Measurements from ENCODE around the gene SBF2.

The SBF2 gene

DNA sequence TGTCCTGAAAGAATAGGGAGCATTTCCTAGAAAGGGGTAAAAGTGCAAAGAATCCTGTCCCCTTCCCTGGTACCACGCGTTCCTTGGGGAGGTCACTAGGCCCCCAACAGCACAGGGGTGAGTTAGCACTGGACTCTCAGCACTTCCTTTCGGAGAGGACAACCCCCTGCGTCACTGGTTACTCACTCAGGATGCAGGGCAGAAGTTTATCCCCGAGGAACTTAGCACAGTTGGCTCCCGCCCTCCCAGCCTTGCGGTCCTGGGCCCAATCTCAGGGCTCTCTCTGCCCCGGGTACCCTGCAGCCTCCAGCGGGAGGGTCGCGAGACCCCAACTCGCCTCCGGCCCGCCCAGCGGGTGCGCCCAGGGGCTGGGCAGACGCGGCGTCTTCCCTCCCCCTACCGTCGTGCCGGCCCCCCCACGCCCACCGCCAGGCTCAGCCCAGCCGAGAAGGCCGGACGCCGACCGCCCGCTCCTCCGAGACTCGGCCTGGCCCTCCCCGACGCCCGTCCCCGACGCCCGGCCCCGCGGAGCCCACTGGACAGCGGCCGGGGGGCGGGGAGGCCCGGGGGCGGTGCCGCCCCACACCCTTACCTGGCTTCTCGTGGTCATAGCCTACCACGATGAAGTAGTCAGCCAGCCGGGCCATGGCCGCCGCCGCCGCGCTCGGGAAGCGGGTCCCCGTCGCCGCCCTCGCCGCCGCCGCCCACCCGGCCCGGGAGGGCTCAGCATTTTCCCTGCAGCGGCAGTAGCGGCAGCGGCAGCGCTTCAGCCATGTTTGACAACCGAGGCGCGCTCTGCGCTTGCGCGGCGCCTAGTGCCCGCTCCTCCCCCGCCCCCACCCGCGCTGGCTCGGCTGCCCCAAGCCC, at the start of gene SBF2:
TSS of gene SBF2 (minus strand) at position 797 of the 867 bp plus-strand sequence. CDS start at position 647, 150 bp downstream.
- Mint-ChIP-seq H3K27me3 (peaks cover 64% of the 10 kb centered on the region), H3K4me1 (peaks cover 37% of the 10 kb centered on the region), H3K9me3 (no peaks in the 10 kb centered on the region), H3K4me3 (peak within 1 kb of the TSS; percentile 74), H3K36me3 (no peaks in the 10 kb centered on the region), H3K27ac (no peak within 1 kb of the TSS)
- DNase-seq, result peak; percentile 83
- CTCF ChIA-PET, result interaction anchor here (1.2 kb wide), 1 partner anchor 9 kb away, joined by 3 read pairs; no protein-coding TSS in a partner anchor

GRCh38 chr11:10338287-10338686, 44.3 kb upstream of the SBF2 start:
- DNase-seq, result no peak
- no peak overlapping the region for H3K27ac Mint-ChIP-seq
- CTCF ChIA-PET, result no interaction called here
- H3K27me3 Mint-ChIP-seq, result peaks cover 17% of the 10 kb centered on the region
- H3K4me1 Mint-ChIP-seq, result no peaks in the 10 kb centered on the region
- H3K9me3 Mint-ChIP-seq, result no peaks in the 10 kb centered on the region
- no peak overlapping the region for H3K4me3 Mint-ChIP-seq
- H3K36me3 Mint-ChIP-seq, result no peaks in the 10 kb centered on the region

DNA sequence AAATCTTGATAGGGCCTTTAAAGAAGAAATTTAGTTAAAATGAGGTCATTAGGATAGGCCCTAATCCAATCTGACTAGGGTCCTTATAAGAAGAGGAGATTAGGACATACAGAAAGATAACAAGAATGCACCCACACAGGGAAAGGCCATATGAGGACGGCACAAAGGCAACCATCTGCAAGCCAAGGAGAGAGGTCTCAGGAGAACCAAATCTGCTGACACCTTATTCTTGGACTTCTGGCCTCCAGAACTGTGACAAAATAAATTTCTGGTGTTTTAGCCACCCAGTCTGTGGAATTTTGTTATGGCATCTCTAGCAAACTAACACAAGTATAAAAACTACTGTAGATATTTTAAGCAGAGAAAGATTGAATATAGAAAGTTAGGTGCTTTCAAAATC, 39.5 kb upstream of the SBF2 start:
- H3K36me3 Mint-ChIP-seq, result no peaks in the 10 kb centered on the region
- no peak overlapping the region for H3K4me3 Mint-ChIP-seq

DNA sequence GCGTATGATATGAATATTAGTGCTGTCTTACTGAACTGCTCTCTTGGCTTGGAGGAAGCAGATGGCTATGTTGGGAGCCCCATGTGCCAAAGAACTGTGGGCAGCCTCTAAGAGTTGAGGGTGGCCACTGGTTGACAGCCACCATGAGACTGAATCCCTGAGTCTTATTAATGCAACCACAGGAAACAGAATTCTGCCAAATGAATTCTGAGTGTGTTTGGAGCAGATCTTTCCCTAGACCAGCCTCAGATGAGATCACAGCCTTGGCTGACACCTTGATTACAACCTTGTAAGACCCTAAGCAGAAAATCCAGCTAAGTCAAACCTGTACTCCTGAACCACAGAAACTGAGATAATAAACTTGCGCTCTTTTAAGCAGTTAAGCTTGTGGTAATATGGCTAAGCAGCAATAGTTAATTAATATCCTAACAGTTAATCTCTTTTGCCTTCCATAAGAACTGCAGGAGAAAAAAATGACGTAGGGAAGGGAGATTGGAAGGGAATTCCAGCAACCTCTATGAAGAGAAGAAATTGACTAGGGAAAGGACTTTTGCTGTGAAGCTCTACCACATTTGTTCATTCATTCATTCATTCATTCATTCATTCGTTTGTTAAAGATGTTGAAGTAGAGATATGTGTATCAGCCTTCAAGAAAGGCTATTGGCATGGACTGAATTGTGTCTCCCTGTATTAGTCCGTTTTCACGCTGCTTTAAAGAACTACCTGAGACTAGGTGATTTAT, 37.7 kb upstream of the SBF2 start:
- H3K9me3 Mint-ChIP-seq, result no peaks in the 10 kb centered on the region
- H3K36me3 Mint-ChIP-seq, result no peaks in the 10 kb centered on the region
- no peak for DNase-seq
- H3K27ac Mint-ChIP-seq, result no peak overlapping the region
- CTCF ChIA-PET, result interaction anchor here (1.0 kb wide), 1 partner anchor 35 kb away, joined by 4 read pairs; no protein-coding TSS in a partner anchor
- no peaks in the 10 kb centered on the region for H3K4me1 Mint-ChIP-seq
- no peak overlapping the region for H3K4me3 Mint-ChIP-seq
- H3K27me3 Mint-ChIP-seq, result peaks cover 15% of the 10 kb centered on the region

More for the DNA sequence above, 39.5 kb upstream of the SBF2 start:
- no peak for DNase-seq
- H3K27ac Mint-ChIP-seq, result no peak overlapping the region
- no peaks in the 10 kb centered on the region for H3K9me3 Mint-ChIP-seq
- no peaks in the 10 kb centered on the region for H3K4me1 Mint-ChIP-seq
- CTCF ChIA-PET, result no interaction called here
- peaks cover 5% of the 10 kb centered on the region for H3K27me3 Mint-ChIP-seq

DNA sequence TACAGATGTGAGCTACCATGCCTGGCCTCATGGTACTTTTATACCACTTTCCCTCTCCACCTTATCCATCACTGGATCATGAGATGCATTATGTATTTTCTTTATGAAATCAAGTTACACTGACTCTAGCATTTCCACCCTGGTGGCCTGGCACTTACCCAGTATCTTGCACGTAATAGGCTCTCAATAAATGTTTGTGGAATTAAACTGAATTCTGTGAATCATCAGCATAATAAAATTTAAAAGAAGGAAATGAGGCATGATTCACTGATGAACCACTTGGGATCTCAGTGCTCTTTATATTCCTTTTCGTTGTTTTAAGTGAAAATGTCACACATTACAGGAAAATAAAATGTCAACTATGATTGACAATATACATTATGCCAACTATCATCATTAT, 35.9 kb upstream of the SBF2 start:
- no peaks in the 10 kb centered on the region for H3K36me3 Mint-ChIP-seq
- DNase-seq, result no peak
- no peaks in the 10 kb centered on the region for H3K4me1 Mint-ChIP-seq
- H3K4me3 Mint-ChIP-seq, result no peak overlapping the region
- peaks cover 16% of the 10 kb centered on the region for H3K27me3 Mint-ChIP-seq
- H3K27ac Mint-ChIP-seq, result no peak overlapping the region
- no peaks in the 10 kb centered on the region for H3K9me3 Mint-ChIP-seq
- CTCF ChIA-PET, result no interaction called here

DNA sequence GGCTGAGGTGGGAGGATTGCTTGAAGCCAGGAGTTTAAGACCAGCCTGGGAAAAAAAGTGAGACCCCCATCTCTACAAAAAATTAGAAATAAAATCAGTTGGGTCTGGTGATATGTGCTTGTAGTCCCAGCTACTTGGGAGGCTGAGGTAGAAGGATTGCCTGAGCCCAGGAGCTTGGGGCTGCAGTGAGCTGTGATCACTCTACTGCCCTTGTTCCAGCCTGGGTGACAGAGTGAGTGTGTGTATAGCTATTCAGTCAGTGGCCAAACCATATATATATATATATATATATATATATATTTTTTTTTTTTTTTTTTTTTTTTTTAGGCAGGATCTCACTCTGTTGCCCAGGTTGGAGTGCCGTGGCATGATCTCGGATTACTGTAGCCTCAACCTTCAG, 35.3 kb upstream of the SBF2 start:
- Mint-ChIP-seq H3K9me3 (no peaks in the 10 kb centered on the region), H3K27me3 (peaks cover 19% of the 10 kb centered on the region), H3K4me1 (no peaks in the 10 kb centered on the region), H3K36me3 (no peaks in the 10 kb centered on the region), H3K27ac (no peak overlapping the region), H3K4me3 (no peak overlapping the region)
- no peak for DNase-seq
- CTCF ChIA-PET, result no interaction called here

DNA sequence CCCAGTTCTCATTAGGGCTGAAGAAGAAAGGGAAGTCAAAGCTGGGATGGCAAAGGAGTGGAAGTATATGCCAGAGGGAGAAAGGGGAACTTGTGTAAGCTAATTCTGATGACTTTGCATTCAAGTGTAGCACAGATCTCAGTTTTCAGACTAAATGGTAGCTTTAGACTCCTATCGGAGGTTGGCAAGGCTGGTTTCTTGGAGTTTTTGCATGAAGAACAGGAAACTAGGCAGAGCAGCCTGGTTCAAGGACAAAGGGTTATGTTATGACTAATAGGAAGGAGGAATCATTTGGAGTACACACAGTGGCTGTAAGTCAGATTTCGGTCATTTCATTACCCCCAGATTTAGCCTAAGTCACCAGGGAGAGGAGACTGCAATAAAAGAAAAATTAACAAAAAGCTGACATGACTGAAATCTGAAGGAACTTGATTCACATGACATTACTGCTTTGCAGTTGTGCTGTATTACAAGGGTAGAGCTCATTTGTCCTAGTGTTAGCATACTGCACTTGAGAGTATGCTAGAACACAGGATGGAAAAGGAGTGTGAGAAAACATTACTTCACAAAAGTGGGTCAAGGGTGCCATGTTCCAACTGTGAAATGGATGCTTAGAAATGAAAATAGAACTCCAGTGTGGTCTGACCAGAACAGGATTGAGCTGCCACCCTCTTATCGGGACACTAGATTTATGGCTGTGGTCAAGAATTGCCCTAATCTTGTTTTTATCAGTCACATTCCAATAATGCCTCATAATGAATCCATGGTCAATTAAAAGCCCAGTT, 34.5 kb upstream of the SBF2 start:
- CTCF ChIA-PET, result no interaction called here
- no peaks in the 10 kb centered on the region for H3K36me3 Mint-ChIP-seq
- no peak for DNase-seq
- no peak overlapping the region for H3K27ac Mint-ChIP-seq
- no peaks in the 10 kb centered on the region for H3K4me1 Mint-ChIP-seq
- no peaks in the 10 kb centered on the region for H3K9me3 Mint-ChIP-seq
- peaks cover 21% of the 10 kb centered on the region for H3K27me3 Mint-ChIP-seq
- H3K4me3 Mint-ChIP-seq, result no peak overlapping the region

DNA sequence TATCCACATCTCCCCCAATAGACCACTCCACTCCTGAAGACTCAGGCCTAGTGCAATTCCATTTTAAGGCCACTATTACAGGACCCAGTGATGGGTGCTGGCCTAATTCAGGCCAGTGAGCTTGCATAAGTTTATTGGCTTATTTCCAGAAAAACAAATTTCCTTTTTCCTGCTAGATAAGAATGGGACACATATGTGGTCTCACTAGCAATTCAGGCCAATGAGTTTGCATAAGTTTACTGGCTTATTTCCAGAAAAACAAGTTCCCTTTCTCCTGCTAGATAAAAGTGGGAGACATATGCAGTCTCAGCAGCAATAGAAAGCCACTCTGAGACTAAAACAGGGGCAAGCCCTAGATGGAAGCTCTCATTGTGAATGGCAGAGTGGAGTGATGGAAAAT, 33.2 kb upstream of the SBF2 start:
- Mint-ChIP-seq H3K27ac (no peak overlapping the region), H3K4me1 (peaks cover 4% of the 10 kb centered on the region), H3K27me3 (peaks cover 25% of the 10 kb centered on the region), H3K36me3 (no peaks in the 10 kb centered on the region), H3K9me3 (no peaks in the 10 kb centered on the region), H3K4me3 (no peak overlapping the region)
- CTCF ChIA-PET, result interaction anchor here (1.4 to 1.5 kb wide), 2 partner anchors 24 to 354 kb away, joined by 3 to 4 read pairs; no protein-coding TSS in a partner anchor
- DNase-seq, result no peak

GRCh38 chr11:10326012-10326964, 32.3 kb upstream of the SBF2 start:
- CTCF ChIA-PET, result interaction anchor here (1.3 to 3.3 kb wide), 5 partner anchors 20 to 353 kb away, joined by 3 to 20 read pairs (median 4); no protein-coding TSS in a partner anchor
- H3K4me3 Mint-ChIP-seq, result no peak overlapping the region
- no peaks in the 10 kb centered on the region for H3K9me3 Mint-ChIP-seq
- H3K27me3 Mint-ChIP-seq, result peaks cover 25% of the 10 kb centered on the region
- H3K27ac Mint-ChIP-seq, result no peak overlapping the region
- no peak for DNase-seq
- no peaks in the 10 kb centered on the region for H3K36me3 Mint-ChIP-seq
- peaks cover 4% of the 10 kb centered on the region for H3K4me1 Mint-ChIP-seq

- Mint-ChIP-seq H3K36me3 (no peaks in the 10 kb centered on the region), H3K4me3 (no peak overlapping the region), H3K27ac (no peak overlapping the region), H3K4me1 (peaks cover 4% of the 10 kb centered on the region), H3K9me3 (no peaks in the 10 kb centered on the region), H3K27me3 (peaks cover 25% of the 10 kb centered on the region)
- CTCF ChIA-PET, result interaction anchor here (0.8 to 3.3 kb wide), 7 partner anchors 15 to 567 kb away, joined by 3 to 20 read pairs (median 5); no protein-coding TSS in a partner anchor
- no peak for DNase-seq
Measured at GRCh38 chr11:10325277-10326011, 31.4 kb upstream of the SBF2 start.

DNA sequence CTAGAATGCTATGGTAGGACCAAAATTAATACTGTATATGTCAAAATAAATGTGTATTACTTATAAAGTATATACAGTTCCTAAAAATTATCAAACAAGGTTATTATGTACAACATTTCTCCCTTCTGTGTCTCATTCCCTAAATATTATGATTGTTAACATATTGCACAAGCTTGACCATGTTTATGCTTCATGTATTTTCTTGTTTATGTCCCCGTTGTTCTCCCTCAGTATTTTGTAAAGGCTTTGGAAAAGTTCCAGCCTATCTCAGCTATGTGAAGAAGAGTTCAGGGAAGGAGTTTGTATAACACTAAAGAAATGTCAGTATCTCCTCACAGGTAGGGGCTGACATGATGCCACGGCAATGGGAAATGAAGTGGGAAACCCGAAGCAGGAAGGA, 30.5 kb upstream of the SBF2 start:
- Mint-ChIP-seq H3K4me1 (peaks cover 4% of the 10 kb centered on the region), H3K4me3 (no peak overlapping the region), H3K27ac (no peak overlapping the region), H3K9me3 (no peaks in the 10 kb centered on the region), H3K27me3 (peaks cover 25% of the 10 kb centered on the region), H3K36me3 (no peaks in the 10 kb centered on the region)
- DNase-seq, result no peak
- CTCF ChIA-PET, result interaction anchor here (1.0 to 3.3 kb wide), 9 partner anchors 10 to 566 kb away, joined by 3 to 20 read pairs (median 6); no protein-coding TSS in a partner anchor

- no peak overlapping the region for H3K4me3 Mint-ChIP-seq
- H3K27ac Mint-ChIP-seq, result no peak overlapping the region
- H3K4me1 Mint-ChIP-seq, result peaks cover 4% of the 10 kb centered on the region
- H3K9me3 Mint-ChIP-seq, result no peaks in the 10 kb centered on the region
- H3K36me3 Mint-ChIP-seq, result no peaks in the 10 kb centered on the region
- CTCF ChIA-PET, result interaction anchor here (1.0 to 3.3 kb wide), 9 partner anchors 9 to 573 kb away, joined by 3 to 20 read pairs (median 5); no protein-coding TSS in a partner anchor
- peaks cover 25% of the 10 kb centered on the region for H3K27me3 Mint-ChIP-seq
- DNase-seq, result no peak
Measured at GRCh38 chr11:10323793-10324170, 29.8 kb upstream of the SBF2 start.

Measured in activated naive CD4-positive, alpha-beta T cell treated with anti-CD3 and anti-CD28 coated beads, Interleukin-2, amount 10 ng/mL, durations not matched to agents 7 days and 5 days (primary cell).